ACC112 (cell line): ENCODE data around the gene SLC49A3.

Experiments used
- H2AFZ ChIP-seq: fragments of 200-600 bp; sonication (generic); one replicate; pipeline ENCODE4 v1.6.0; 2017; ENCODE audit warnings: antibody characterized with exemption, low read length; ENCODE audit not compliant: unreplicated experiment
- H3K27ac ChIP-seq: fragments of 200-600 bp; sonication (generic); 2 replicates; pipeline ENCODE4 v1.5.1; 2014; ENCODE audit warnings: low read depth, mild to moderate bottlenecking, antibody characterized with exemption, low read length, moderate library complexity
- H3K27me3 ChIP-seq: fragments of 200-600 bp; sonication (generic); 2 replicates; pipeline ENCODE4 v1.6.1; 2014; ENCODE audit warnings: mild to moderate bottlenecking, antibody characterized with exemption, low read length, moderate library complexity, mixed read lengths; ENCODE audit not compliant: insufficient read depth
- H3K36me3 ChIP-seq: fragments of 200-600 bp; sonication (generic); 2 replicates; pipeline ENCODE4 v1.6.1; 2016; ENCODE audit warnings: mild to moderate bottlenecking, antibody characterized with exemption, low read length, moderate library complexity, mixed read lengths; ENCODE audit not compliant: insufficient read depth
- H3K4me1 ChIP-seq: fragments of 200-600 bp; sonication (generic); one replicate; pipeline ENCODE4 v1.6.1; 2016; ENCODE audit warnings: low read length, mixed read lengths; ENCODE audit not compliant: insufficient read depth, unreplicated experiment, control insufficient read depth
- H3K4me3 ChIP-seq: fragments of 200-600 bp; sonication (generic); 2 replicates; pipeline ENCODE4 v1.5.1; 2014; ENCODE audit warnings: mild to moderate bottlenecking, low read depth, low read length
- H3K79me2 ChIP-seq: fragments of 200-600 bp; sonication (generic); one replicate; pipeline ENCODE4 v1.6.0; 2016; ENCODE audit warnings: low read length; ENCODE audit not compliant: control insufficient read depth, unreplicated experiment, insufficient read depth

Gene SLC49A3

DNA sequence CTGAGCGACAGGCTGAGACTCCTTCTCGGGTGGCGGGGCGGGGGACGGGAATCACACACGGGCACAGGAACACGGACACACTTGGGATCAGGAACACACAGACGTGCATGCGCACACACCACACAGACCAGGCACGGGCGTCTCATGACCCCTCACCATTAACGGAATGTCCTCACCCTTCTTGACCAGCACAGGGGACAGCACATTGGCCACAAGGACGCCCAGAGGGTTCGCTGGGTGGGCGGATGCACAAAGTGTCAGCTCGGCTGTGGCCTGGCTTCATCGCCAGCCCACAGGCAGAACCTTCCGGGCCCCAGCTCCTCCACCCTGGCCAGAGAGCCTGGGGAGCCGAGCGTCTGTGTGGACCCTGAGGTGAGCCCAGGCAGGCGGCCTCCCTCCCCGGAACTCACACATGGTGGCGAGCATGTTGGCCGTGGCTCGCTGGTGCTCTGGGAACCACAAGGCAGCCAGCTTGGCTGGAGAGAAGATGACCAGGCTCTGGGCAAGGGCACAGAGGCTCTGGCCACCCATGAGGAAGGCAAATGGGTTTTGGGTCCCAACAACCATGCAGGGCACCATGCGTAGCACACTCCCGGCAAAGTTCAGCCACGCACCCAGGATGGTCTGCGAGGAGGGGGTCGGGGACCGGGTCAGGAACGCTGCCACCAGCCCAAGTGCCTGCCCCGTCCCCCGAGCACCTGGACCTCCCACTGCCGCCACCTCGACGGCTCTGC is 3.1 kb downstream of the SLC49A3 start:
- Histone ChIP-seq H3K4me1 (peaks cover 32% of the 10 kb centered on the region), H3K27ac (no peak overlapping the region), H3K79me2 (peaks cover 6% of the 10 kb centered on the region), H3K4me3 (no peak overlapping the region), H2AFZ (no peak overlapping the region), H3K27me3 (no peaks in the 10 kb centered on the region), H3K36me3 (no peaks in the 10 kb centered on the region)

DNA sequence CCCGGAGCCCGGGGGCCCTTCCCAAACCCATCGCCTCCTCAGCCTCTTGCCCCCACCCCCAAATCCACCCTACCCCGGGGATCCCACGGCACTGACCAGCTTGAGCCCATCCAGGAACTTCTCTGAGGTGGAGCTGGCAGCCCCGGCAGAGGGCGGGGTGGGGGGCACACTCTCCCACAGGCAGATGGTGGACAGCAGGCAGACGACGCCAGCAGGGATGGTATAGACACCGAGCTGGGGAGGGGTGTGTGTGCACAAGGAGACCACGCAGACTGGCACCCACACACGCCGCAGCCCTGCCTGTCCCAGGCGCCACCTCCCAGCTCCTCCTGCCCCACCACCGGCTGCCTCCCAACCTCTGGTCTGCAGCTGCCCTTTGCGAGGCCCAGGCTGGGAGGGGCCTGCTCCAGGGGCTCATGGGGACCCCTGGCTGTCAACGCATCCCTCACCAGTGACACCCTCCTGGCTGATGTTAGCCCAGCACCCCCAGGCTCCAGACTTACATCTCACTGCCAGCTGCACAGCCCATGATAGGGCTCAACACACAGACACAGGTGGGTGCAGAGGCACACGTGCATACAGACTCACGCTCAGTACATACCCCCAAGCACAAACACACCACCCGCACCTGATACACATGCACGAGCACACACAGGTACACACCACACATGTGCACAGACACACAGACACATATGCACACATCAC is 4.2 kb downstream of the SLC49A3 start:
- no peaks in the 10 kb centered on the region for H3K27me3 ChIP-seq
- no peak overlapping the region for H3K4me3 ChIP-seq
- no peak overlapping the region for H3K27ac ChIP-seq
- peaks cover 6% of the 10 kb centered on the region for H3K79me2 ChIP-seq
- peaks cover 36% of the 10 kb centered on the region for H3K4me1 ChIP-seq
- no peak overlapping the region for H2AFZ ChIP-seq
- no peaks in the 10 kb centered on the region for H3K36me3 ChIP-seq

DNA sequence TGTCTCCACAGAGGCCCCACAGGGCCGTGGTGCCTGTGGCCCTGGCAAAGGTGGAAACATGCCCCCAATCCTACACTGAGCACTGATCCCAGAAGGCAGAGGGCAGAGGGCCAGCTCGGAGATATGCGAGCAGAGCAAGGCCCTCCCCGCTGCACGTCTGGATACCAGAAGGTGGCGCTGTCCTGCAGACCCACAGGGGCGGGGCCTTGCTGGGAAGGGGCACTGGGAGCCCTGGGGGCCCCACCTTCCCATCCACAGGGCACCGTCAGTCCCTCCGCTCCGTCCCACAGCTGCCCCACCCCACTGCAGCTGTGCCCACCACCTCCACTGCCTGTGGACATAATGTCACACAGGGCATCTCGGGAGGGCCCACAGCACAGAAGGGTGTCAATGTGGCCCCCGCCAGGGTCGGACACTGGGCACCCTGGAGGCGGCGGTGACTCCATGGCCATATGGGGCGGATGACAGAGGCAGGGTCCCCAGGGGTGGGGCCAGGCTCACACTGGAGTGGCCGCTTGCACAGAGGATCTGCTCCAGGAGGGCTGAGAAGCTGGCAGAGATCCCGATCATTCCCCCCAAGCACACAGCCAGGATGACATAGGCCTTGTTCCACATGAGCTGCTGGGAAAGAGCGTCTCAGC is 4.8 kb downstream of the SLC49A3 start:
- H3K36me3 ChIP-seq, result no peaks in the 10 kb centered on the region
- no peak overlapping the region for H2AFZ ChIP-seq
- no peak overlapping the region for H3K27ac ChIP-seq
- peaks cover 29% of the 10 kb centered on the region for H3K4me1 ChIP-seq
- no peak overlapping the region for H3K4me3 ChIP-seq
- H3K27me3 ChIP-seq, result no peaks in the 10 kb centered on the region
- H3K79me2 ChIP-seq, result peaks cover 2% of the 10 kb centered on the region

DNA sequence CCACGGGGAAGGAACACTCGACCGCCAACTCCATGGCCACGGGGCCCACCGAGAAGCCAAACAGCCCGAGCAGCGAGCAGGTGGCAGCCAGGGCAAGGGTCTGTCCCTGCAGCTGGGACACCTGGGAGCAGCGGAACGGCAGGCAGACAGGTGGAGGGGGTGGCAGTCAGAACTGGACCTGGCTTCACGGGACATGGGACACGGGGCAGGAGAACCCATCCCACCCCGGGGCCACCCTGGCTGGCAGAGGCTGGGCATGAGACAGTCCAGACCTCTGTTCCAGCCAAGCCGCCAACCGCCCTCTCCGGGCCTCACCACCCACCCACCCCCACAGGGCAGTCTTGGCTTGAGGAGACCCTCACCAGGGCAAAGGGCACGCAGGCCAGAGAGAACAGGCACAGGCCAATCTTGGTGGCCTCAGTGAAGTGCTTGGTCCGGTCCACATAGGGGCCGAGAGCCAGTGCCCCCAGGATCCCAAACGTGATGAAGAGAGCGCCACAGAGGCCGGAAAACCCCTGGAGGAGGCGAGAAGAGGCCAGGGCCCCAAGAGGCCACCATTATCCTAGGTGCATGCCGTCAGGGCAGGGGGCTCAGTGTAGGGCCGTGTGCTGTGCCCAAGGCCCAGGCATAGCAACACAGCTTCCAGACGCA is 5.6 kb downstream of the SLC49A3 start:
- Histone ChIP-seq H3K4me1 (peaks cover 24% of the 10 kb centered on the region), H3K36me3 (no peaks in the 10 kb centered on the region), H3K27me3 (no peaks in the 10 kb centered on the region), H3K4me3 (no peak overlapping the region), H3K27ac (no peak overlapping the region), H3K79me2 (peaks cover under 1% of the 10 kb centered on the region), H2AFZ (no peak overlapping the region)

DNA sequence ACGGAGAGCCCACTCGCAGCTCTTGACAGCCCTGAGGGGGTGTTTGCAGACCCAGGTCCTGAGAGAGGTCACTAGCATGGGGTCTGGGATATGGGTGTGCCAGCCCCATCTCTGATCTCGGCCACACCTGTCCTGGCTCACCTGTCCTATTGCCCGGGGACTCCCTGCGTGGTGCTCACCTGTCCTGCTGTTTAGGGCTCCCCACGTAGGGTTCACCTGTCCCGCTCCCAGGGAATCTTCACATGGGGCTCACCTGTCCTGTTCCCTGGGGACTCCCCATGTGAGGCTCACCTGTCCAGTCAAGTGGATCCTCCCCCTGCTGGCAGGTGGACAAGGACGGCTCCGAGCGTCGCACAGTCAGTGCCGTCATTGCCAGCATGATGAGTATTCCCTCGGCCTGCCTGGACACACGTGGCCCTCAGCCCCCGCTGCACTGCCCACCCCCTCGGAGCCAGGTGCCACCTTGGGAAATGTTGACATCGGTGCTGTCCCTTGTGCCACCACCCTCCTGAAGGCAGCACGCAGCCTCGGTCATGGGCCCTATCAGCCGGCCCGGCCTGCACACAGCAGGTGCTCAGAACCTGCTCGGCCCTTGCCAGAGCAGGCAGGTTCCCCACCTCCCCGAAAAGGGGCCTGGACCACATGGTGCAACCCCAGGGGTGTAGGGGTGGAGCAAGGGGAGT is 6.3 kb downstream of the SLC49A3 start:
- Histone ChIP-seq H3K4me1 (peaks cover 20% of the 10 kb centered on the region), H3K27me3 (no peaks in the 10 kb centered on the region), H2AFZ (no peak overlapping the region), H3K36me3 (no peaks in the 10 kb centered on the region), H3K79me2 (no peaks in the 10 kb centered on the region), H3K27ac (no peak overlapping the region), H3K4me3 (no peak overlapping the region)

DNA sequence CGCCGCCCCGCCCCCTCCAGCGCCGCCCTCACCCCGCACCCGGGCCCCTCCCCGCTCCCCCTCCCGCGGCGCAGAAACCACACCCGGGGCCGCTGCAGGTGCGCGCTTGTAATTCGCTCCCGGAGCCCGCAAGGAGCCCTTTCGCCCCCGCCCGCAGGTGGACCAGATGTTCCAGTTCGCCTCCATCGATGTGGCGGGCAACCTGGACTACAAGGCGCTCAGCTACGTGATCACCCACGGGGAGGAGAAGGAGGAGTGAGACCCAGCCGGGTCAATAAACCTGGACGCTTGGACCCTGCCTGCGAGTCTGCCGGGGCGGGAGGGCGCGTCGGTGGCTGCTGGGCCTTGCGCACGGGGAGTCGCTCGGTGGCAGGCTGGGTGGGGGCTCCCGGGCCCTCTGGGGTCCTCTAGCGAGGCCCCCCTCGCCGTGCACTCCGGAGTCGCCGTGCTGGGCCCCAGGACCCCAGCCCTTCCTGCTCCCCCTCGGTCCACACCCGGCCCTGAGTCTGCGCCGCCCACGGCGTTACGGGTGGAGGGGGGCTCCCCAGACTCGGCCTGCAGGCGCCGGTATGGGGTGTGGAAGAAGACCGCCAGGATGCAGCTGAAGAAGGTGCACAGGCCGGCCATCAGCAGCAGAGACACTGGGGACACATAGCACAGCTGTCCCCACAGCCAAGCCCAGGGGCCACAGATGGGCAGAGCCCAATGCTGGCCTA is 7.1 kb downstream of the SLC49A3 start:
- Histone ChIP-seq H2AFZ (no peak overlapping the region), H3K27me3 (no peaks in the 10 kb centered on the region), H3K79me2 (no peaks in the 10 kb centered on the region), H3K4me1 (peaks cover 18% of the 10 kb centered on the region), H3K27ac (no peak overlapping the region), H3K4me3 (no peak overlapping the region), H3K36me3 (no peaks in the 10 kb centered on the region)

DNA sequence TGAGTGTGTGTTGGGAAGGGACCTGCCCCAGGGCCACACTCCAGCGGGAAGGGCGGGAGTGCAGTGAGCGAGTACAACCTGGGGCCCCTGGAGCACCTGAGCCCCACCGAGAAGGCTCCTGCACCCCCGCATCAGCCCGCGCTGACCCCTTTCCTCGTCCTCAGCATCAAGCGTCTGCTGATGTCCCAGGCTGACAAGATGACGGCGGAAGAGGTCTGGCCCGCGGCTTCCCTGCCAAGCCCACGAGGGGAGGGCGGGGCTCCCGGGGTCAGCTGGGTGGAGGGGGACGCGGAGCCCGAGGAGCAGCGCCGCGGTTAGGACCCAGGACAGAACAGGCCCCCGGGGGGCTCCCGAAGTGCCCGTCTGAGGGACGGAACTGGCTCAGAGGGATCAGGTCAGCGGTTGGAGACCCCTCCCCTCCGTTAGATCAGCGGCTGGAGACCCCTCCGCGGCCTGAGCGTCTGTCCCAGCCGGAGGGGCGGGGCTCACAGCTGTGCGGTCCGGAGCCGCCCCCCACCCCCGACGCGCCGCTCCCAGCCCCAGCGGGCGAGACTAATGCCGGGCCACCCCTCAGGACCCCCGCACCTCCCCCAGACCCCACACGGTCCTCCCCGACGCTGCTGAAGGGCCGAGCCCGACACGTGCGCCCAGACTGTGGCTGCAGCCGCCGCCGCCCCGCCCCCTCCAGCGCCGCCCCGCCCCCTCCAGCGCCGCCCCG is 7.9 kb downstream of the SLC49A3 start:
- no peak overlapping the region for H3K27ac ChIP-seq
- no peaks in the 10 kb centered on the region for H3K27me3 ChIP-seq
- H2AFZ ChIP-seq, result peak overlapping the region; percentile 50
- H3K4me1 ChIP-seq, result peaks cover 14% of the 10 kb centered on the region
- no peaks in the 10 kb centered on the region for H3K36me3 ChIP-seq
- no peaks in the 10 kb centered on the region for H3K79me2 ChIP-seq
- H3K4me3 ChIP-seq, result peak overlapping the region; percentile 73

DNA sequence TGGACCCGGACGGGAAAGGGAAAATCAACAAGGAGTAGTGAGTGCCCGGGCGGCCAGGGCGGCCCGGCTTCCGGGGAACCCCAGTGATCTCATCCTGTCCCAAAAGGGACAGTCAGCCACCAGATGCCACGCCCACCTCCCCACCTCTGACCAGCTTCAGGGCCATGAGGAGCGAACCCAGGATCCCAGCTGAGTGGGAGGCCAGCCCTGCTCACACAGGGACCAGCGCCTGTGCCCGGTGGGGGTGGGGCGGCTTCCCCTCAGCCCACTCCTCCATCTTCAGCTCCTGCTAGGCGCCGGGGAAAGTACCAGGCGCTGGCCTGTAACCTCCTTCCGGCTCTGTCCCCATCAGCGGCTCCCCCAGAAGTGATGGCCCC is 8.4 kb downstream of the SLC49A3 start:
- Histone ChIP-seq H3K27me3 (no peaks in the 10 kb centered on the region), H3K4me1 (peaks cover 18% of the 10 kb centered on the region), H3K4me3 (peak overlapping the region; percentile 73), H3K79me2 (peaks cover under 1% of the 10 kb centered on the region), H2AFZ (no peak overlapping the region), H3K36me3 (no peaks in the 10 kb centered on the region), H3K27ac (no peak overlapping the region)

DNA sequence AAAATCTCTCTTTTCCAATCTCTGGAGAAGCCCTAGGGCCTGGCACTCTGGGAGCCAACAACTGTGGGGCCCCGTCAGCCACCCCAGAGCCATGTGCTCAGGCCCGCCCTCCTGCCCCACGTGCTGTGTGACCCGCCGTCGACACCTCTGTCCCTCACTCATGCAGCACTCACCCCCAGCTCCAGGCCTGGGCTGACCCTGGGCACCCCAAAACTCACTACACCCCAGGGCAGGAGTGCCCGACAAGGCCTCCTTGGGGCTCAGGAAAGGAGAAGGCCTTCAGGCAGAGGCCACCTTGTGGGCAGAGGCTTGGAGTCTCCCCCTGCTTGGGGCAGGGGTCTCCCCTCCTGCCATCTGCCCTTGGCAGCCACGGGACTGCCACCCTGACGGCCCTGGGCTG is 8.9 kb downstream of the SLC49A3 start:
- no peak overlapping the region for H3K27ac ChIP-seq
- peaks cover 23% of the 10 kb centered on the region for H3K4me1 ChIP-seq
- H2AFZ ChIP-seq, result no peak overlapping the region
- no peaks in the 10 kb centered on the region for H3K27me3 ChIP-seq
- no peaks in the 10 kb centered on the region for H3K36me3 ChIP-seq
- H3K79me2 ChIP-seq, result peaks cover 5% of the 10 kb centered on the region
- H3K4me3 ChIP-seq, result 0 out of 2 replicates have a peak overlapping the region, but pooled peaks have one; percentile 73
